SH-SY5Y (cell line): ENCODE results near the gene HMGXB3.

Source experiments
- GATA2 ChIP-seq: IDR thresholded peaks from 2 replicates; pipeline ENCODE4 v1.6.1; 2011; ENCODE audit warnings: mild to moderate bottlenecking, low read depth, low read length
- GATA3 ChIP-seq: IDR thresholded peaks from 2 replicates; pipeline ENCODE4 v1.6.1; 2011; ENCODE audit warnings: low read depth, mild to moderate bottlenecking, low read length, moderate library complexity

DNA sequence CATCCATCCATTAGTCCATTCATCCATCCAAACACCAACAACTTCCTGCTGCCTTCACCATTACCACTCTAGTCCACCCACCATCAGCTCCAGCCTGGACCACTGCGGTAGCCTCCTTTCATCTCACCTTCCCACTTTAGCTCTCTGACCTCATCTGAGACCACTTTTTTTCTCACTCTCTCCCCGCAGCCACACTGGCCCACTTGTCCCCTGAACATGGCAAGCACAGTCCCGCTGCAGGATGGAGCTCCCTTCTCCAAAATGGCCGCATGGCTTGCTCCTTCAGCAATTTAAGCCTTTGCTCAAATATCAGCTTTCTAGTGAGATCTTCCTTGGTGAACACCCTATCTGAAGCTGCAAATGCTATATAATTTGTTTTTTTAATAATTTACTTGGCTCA is 74.7 kb downstream of the HMGXB3 start:
- no peak for TF ChIP-seq GATA2
- no peak for TF ChIP-seq GATA3
